Activated CD4-positive, CD25-positive, alpha-beta regulatory T cell treated with anti-CD3 and anti-CD28 coated beads, Interleukin-2, amount 50 U/mL, for 24 hours (primary cell): ENCODE data around the gene PGA3.
"Not testable (repeated sequence)": the region's sequence is repeated elsewhere in the genome, so short reads cannot be mapped to it uniquely, and the experiment has no call there.

Experiments
- ATAC-seq, 2 donors: fragments of 150-1000 bp; cut with Tn5 transposase; one replicate each; pipeline ENCODE4 v1.10.0; 2021; ENCODE audit warnings: mild to moderate bottlenecking in 1 of 2, moderate library complexity in 1 of 2

Gene PGA3

DNA sequence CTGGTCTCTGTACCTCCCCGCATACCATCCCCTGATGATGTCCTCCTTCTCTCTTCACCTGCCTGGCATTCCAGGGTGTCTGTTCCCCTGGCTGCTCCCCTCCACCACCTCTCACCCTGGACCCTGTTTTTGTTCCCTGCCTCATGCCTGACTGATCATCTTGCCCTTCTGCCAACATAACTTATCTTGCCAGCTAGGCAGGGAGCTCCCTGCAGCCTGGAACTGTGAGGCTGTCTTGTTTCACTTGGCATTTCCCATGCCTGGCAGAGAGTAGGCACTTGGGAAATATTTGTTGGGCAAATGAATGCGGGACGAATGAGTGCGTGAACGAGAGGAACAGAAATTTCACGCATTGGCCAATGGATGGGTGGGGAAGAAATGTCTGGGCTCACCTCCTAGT lies 7.3 kb downstream of the PGA3 start:
- not testable (repeated sequence) for ATAC-seq

DNA sequence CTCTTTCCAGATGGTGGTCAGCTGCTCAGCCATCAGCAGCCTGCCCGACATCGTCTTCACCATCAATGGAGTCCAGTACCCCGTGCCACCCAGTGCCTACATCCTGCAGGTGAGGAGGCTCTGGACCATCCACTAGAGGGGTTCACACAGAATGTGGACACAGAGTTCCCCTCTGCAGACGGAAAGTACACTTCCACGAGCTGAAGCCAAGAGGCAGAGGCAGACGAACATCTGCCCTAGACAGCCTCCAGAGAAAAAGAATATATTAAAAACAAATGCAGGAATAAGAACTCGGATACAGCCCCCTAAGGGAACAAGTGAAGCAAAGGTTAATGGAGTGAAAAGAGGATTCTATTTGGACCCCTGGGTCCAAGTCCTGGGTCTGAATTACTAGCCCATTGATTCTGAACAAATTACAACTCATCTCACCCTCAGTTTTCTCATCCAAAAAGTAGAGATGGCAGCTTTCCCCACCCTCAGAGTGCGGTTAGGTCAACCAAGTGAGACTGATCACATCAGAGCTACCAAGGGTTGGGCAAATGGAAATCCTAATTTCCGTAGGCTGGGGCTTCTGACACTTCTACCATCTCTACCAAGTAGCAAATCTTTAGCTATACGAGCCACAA lies 8.1 kb downstream of the PGA3 start:
- ATAC-seq, result not testable (repeated sequence)

DNA sequence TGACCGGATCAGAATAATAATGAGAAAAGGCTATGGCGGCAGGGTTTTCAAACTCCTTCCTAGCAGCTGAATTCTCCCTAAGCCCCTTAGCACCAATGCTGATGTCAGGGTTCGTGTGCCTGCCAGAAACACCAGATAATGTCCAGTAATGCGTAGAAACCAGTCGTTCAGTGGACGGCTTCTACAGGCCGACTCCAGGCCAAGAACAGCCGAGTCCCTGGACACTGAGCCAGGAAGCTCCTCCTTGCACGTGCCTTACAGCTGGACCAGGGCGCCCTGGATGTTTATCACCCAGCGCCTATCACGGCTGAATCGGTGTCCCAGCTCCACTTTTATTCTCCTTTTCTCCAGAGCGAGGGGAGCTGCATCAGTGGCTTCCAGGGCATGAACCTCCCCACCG lies 8.9 kb downstream of the PGA3 start:
- not testable (repeated sequence) for ATAC-seq

DNA sequence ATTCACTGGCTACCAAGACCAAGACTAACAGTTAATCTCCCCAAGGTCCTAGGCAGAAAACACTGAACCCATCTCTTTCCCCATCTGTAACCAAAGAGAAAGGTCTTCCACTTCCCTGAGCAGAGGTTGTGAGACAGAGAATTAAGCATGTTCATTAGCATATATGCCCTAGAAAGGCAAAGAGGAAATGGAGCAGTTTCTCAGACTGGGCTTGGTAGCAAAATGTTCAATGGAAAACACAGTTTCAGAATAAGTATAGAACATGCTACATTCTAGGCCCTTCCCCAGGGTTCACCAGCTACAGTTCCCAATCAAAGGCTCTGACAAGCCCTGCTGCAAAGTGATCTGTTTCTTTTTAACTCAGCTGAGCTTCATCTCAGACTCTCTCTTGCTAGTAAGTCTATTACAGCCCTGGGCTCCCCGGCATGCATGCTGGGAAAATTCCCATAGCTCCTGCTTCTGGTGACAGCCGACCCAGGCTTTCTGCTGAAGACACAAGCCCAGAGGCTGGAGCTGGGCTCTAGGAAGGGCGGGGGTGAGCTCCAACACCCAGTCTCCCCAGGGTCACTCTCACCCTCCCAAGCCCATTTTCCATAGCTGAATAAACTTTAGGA lies 10.5 kb downstream of the PGA3 start:
- ATAC-seq, result not testable (repeated sequence)

DNA sequence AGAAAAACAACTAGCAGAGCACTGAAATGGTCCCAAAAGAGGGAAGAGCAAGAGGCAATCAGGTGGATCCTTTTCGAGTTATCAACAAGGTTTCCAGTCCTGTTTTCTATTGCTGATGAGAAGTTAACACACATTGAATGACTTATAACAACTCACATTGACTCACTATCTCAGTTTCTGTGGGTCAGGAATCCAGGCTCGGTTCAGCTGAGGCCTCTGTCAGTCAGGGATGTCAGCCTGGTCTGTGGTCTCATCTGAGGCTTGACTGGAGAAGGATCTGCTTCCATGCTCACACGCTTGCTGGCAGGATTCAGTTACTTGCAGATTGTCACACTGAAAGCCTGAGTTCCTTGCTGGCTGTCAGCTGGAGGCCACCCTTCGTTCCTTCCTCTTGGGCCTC lies 15.0 kb downstream of the PGA3 start:
- ATAC-seq, result not testable (repeated sequence)

DNA sequence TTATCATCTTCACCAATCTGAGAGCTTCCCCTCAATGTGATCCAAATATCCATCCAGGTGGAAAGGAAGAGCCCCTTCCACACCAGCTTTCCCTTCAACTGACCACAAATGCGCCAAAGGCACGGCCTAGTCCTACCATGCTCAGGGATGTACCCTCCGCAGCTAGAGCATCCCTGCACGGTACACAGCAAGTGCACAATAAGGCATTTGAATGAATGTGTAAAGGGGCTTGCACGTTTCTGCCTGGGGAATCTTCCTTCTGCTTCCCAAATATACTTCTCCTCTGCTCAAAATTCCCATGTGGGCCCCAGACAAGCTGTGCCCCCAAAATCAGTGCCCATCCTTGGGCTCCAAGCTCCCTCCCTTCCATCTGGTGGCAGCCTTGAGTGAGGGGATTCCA lies 15.7 kb downstream of the PGA3 start:
- not testable (repeated sequence) for ATAC-seq

DNA sequence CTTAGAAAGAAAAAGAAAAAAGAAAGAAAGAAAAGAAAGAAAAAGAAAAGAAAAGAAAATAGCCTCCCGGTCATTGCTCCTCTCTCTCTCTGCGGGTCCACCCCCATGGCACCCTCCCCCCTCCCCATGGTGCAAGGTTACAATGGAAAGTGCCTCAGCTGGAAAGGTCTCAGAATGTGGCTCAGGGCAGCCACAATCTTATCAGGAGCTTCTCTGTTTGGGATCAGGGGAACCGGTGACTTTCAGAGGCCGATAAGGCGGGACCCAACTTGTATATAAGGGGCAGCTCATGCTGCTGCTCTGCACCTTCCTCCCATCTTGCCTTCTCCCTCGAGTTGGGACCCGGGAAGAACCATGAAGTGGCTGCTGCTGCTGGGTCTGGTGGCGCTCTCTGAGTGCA lies 18.7 kb downstream of the PGA3 start, which contains the start of gene PGA4:
PGA4 (plus strand) TSS at position 301 of the 400 bp plus-strand sequence; CDS start at position 355, 54 bp downstream.
- not testable (repeated sequence) for ATAC-seq

DNA sequence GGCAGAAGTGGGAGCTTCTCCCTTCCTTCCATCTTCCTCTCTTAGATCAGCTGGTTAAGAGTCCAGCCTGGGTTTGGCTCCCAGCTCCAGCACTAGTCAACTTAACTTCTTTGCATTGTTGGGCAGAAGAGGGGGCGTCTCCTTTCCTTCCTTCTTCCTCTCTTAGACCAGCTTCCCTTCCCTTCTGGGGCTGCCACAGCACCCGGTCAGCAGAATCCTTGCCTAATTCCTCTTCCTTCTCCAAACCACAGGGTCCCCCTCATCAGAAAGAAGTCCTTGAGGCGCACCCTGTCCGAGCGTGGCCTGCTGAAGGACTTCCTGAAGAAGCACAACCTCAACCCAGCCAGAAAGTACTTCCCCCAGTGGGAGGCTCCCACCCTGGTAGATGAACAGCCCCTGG lies 19.4 kb downstream of the PGA3 start:
- not testable (repeated sequence) for ATAC-seq

DNA sequence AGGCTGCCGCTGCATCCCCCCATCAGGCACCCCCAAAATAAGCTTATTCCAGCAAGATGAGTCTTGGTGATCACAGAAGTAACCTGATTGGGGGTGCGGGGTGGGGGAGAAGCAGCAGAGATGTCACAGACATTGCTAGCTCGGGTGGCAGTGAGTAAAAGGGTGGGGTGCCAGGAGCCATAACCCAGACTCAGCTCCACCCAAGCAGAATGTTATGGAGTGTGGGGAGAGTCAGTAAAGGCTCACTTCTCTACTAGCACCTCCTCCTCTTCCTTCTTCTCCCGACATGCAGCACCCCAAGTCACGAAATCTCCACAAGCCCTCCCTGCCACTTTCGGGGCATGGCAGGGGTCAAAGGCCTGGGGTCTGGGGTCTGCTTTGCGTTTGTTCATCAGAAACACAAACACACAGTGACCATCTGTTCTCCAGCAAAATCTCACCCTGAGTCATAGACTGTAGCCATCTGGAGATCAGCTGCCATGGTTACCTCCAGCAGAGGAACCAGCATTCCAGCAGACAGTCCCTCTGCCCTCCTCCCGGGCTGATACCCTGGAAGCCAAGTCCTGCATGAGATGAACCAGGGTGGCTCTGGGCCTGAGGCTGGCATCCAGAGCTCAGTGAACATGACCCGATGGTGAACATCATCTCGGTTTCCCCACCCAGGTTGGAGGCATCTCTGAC lies 23.3 kb downstream of the PGA3 start:
- not testable (repeated sequence) for ATAC-seq

DNA sequence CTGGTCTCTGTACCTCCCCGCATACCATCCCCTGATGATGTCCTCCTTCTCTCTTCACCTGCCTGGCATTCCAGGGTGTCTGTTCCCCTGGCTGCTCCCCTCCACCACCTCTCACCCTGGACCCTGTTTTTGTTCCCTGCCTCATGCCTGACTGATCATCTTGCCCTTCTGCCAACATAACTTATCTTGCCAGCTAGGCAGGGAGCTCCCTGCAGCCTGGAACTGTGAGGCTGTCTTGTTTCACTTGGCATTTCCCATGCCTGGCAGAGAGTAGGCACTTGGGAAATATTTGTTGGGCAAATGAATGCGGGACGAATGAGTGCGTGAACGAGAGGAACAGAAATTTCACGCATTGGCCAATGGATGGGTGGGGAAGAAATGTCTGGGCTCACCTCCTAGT lies 26.1 kb downstream of the PGA3 start:
- not testable (repeated sequence) for ATAC-seq

DNA sequence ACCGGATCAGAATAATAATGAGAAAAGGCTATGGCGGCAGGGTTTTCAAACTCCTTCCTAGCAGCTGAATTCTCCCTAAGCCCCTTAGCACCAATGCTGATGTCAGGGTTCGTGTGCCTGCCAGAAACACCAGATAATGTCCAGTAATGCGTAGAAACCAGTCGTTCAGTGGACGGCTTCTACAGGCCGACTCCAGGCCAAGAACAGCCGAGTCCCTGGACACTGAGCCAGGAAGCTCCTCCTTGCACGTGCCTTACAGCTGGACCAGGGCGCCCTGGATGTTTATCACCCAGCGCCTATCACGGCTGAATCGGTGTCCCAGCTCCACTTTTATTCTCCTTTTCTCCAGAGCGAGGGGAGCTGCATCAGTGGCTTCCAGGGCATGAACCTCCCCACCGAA lies 27.7 kb downstream of the PGA3 start:
- not testable (repeated sequence) for ATAC-seq

DNA sequence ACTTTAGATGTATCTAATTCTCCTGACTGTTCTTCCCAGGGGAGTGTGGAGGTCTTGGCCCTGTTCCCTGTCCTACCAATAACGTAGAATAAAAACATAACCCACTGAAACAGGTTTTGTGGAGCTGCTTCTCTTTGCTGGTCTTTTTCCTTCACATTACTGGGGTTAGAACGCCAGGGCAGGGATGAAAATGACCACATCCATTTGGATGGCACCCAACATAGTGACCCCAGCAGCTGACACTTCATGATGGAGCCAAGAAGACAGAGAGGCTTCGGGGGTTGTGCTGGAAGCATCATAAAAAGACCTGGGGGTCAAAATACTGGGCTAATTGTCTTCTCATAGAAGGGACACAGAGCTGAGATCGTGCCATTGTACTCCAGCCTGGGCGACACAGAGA lies 28.3 kb downstream of the PGA3 start:
- not testable (repeated sequence) for ATAC-seq

DNA sequence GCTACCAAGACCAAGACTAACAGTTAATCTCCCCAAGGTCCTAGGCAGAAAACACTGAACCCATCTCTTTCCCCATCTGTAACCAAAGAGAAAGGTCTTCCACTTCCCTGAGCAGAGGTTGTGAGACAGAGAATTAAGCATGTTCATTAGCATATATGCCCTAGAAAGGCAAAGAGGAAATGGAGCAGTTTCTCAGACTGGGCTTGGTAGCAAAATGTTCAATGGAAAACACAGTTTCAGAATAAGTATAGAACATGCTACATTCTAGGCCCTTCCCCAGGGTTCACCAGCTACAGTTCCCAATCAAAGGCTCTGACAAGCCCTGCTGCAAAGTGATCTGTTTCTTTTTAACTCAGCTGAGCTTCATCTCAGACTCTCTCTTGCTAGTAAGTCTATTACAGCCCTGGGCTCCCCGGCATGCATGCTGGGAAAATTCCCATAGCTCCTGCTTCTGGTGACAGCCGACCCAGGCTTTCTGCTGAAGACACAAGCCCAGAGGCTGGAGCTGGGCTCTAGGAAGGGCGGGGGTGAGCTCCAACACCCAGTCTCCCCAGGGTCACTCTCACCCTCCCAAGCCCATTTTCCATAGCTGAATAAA lies 29.3 kb downstream of the PGA3 start:
- not testable (repeated sequence) for ATAC-seq

DNA sequence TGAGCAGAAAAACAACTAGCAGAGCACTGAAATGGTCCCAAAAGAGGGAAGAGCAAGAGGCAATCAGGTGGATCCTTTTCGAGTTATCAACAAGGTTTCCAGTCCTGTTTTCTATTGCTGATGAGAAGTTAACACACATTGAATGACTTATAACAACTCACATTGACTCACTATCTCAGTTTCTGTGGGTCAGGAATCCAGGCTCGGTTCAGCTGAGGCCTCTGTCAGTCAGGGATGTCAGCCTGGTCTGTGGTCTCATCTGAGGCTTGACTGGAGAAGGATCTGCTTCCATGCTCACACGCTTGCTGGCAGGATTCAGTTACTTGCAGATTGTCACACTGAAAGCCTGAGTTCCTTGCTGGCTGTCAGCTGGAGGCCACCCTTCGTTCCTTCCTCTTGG lies 33.8 kb downstream of the PGA3 start:
- not testable (repeated sequence) for ATAC-seq

DNA sequence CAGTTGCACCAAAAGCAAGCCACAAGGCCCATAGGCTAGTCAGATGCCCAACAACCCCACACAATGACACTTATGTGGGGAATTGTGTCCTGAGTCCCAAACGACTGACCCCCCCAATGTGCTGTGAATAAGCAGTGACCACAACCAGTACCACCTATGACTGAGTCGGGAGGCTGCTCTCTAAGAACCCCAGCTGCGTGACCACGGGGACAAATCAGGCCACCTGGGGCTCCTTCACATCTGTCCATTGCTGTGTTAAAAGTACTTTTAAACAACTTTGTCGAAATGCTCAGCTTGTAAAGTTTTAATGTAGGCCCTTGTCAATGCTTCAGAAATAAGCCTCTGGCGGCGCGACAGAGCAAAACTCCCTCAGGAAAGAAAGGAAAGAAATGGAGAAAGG lies 37.0 kb downstream of the PGA3 start:
- not testable (repeated sequence) for ATAC-seq

DNA sequence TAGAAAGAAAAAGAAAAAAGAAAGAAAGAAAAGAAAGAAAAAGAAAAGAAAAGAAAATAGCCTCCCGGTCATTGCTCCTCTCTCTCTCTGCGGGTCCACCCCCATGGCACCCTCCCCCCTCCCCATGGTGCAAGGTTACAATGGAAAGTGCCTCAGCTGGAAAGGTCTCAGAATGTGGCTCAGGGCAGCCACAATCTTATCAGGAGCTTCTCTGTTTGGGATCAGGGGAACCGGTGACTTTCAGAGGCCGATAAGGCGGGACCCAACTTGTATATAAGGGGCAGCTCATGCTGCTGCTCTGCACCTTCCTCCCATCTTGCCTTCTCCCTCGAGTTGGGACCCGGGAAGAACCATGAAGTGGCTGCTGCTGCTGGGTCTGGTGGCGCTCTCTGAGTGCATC lies 37.6 kb downstream of the PGA3 start, which contains the start of gene PGA5:
PGA5 (plus strand) TSS at position 301 of the 400 bp plus-strand sequence; CDS start at position 353, 52 bp downstream.
- ATAC-seq, result not testable (repeated sequence)

DNA sequence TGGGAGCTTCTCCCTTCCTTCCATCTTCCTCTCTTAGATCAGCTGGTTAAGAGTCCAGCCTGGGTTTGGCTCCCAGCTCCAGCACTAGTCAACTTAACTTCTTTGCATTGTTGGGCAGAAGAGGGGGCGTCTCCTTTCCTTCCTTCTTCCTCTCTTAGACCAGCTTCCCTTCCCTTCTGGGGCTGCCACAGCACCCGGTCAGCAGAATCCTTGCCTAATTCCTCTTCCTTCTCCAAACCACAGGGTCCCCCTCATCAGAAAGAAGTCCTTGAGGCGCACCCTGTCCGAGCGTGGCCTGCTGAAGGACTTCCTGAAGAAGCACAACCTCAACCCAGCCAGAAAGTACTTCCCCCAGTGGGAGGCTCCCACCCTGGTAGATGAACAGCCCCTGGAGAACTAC lies 38.2 kb downstream of the PGA3 start:
- ATAC-seq, result not testable (repeated sequence)

DNA sequence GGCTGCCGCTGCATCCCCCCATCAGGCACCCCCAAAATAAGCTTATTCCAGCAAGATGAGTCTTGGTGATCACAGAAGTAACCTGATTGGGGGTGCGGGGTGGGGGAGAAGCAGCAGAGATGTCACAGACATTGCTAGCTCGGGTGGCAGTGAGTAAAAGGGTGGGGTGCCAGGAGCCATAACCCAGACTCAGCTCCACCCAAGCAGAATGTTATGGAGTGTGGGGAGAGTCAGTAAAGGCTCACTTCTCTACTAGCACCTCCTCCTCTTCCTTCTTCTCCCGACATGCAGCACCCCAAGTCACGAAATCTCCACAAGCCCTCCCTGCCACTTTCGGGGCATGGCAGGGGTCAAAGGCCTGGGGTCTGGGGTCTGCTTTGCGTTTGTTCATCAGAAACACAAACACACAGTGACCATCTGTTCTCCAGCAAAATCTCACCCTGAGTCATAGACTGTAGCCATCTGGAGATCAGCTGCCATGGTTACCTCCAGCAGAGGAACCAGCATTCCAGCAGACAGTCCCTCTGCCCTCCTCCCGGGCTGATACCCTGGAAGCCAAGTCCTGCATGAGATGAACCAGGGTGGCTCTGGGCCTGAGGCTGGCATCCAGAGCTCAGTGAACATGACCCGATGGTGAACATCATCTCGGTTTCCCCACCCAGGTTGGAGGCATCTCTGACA lies 42.1 kb downstream of the PGA3 start:
- not testable (repeated sequence) for ATAC-seq

DNA sequence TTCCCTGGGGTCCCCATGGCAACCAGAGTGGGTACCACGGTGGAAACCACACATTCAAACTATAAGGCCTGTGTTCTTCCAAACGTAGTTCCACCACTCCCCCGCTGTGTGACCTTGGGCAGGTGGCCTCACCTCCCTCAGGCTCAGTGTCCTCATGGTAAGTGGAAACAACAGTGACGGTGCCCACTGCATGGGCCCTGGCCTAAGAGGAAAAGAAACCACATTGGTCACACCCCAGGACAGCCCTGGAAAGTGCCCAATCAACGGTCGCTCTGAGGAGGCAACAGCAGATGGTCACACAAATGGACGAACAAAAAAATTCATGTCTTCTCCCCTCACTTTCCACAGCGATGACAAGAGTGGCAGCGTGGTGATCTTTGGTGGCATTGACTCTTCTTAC lies 44.8 kb downstream of the PGA3 start:
- not testable (repeated sequence) for ATAC-seq

DNA sequence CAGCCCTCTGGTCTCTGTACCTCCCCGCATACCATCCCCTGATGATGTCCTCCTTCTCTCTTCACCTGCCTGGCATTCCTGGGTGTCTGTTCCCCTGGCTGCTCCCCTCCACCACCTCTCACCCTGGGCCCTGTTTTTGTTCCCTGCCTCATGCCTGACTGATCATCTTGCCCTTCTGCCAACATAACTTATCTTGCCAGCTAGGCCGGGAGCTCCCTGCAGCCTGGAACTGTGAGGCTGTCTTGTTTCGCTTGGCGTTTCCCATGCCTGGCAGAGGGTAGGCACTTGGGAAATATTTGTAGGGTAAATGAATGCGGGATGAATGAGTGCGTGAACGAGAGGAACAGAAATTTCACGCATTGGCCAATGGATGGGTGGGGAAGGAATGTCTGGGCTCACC lies 45.9 kb downstream of the PGA3 start:
- ATAC-seq, result not testable (repeated sequence)

DNA sequence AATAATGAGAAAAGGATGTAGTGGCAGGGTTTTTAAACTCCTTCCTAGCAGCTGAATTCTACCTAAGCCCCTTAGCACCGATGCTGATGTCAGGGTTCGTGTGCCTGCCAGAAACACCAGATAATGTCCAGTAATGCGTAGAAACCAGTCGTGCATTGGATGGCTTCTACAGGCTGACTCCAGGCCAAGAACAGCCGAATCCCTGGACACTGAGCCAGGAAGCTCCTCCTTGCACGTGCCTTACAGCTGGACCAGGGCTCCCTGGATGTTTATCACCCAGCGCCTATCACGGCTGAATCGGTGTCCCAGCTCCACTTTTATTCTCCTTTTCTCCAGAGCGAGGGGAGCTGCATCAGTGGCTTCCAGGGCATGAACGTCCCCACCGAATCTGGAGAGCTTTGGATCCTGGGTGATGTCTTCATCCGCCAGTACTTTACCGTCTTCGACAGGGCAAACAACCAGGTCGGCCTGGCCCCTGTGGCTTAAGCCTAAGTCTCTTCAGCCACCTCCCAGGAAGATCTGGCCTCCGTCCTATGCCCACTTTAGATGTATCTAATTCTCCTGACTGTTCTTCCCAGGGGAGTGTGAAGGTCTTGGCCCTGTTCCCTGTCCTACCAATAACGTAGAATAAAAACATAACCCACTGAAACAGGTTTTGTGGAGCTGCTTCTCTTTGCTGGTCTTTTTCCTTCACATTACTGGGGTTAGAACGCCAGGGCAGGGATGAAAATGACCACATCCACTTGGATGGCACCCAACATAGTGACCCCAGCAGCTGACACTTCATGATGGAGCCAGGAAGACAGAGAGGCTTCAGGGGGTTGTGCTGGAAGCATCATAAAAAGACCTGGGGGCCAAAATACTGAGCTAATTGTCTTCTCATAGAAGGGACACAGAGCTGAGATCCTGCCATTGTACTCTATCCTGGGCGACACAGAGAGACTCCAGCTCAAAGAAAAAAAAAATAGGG lies 47.8 kb downstream of the PGA3 start:
- ATAC-seq, result not testable (repeated sequence)
